GM21423 (cell line): ENCODE data around the gene CHORDC1.
A peak's percentile ranks its signal among the peaks of the same experiment; 100 is the strongest.
"Not testable (repeated sequence)": the region's sequence is repeated elsewhere in the genome, so short reads cannot be mapped to it uniquely, and the experiment has no call there.

Experiments used
- ATAC-seq: cut with Tn5 transposase; IDR thresholded peaks from one replicate; pipeline ENCODE4 v1.9.1; 2021; ENCODE audit warnings: mild to moderate bottlenecking, moderate library complexity; ENCODE audit not compliant: unreplicated experiment

Gene CHORDC1

GRCh38 chr11:90218606-90219005 lies 4.2 kb downstream of the CHORDC1 start:
- no peak for ATAC-seq

GRCh38 chr11:90216611-90217010 lies 6.2 kb downstream of the CHORDC1 start:
- ATAC-seq: no peak

- no peak for ATAC-seq
These were observed 9.5 kb downstream of the CHORDC1 start for GRCh38 chr11:90213322-90213721.

- ATAC-seq: no peak
These were observed 14.0 kb downstream of the CHORDC1 start for GRCh38 chr11:90208857-90209256.

GRCh38 chr11:90207992-90208391 lies 14.9 kb downstream of the CHORDC1 start:
- ATAC-seq: not testable (repeated sequence)

- peak; percentile 83 for ATAC-seq
These were observed 17.8 kb downstream of the CHORDC1 start for GRCh38 chr11:90204832-90205646.

- no peak for ATAC-seq
These were observed 18.4 kb downstream of the CHORDC1 start for GRCh38 chr11:90204407-90204806.

GRCh38 chr11:90202342-90202741 lies 20.5 kb downstream of the CHORDC1 start:
- no peak for ATAC-seq

GRCh38 chr11:90197377-90197776 lies 25.5 kb downstream of the CHORDC1 start:
- ATAC-seq: no peak

GRCh38 chr11:90192869-90193582 lies 29.8 kb downstream of the CHORDC1 start:
- no peak for ATAC-seq

GRCh38 chr11:90189011-90189410 lies 33.8 kb downstream of the CHORDC1 start:
- no peak for ATAC-seq

- ATAC-seq: no peak
These were observed 35.0 kb downstream of the CHORDC1 start for GRCh38 chr11:90187839-90188238.

- ATAC-seq: no peak
These were observed 42.9 kb downstream of the CHORDC1 start for GRCh38 chr11:90179923-90180322.

- no peak for ATAC-seq
These were observed 44.1 kb downstream of the CHORDC1 start for GRCh38 chr11:90178751-90179150.

GRCh38 chr11:90176069-90176468 lies 46.8 kb downstream of the CHORDC1 start:
- no peak for ATAC-seq

GRCh38 chr11:90171359-90171758 lies 51.5 kb downstream of the CHORDC1 start:
- ATAC-seq: no peak

- no peak for ATAC-seq
These were observed 54.3 kb downstream of the CHORDC1 start for GRCh38 chr11:90168571-90168970.

- not testable (repeated sequence) for ATAC-seq
These were observed 55.1 kb downstream of the CHORDC1 start for GRCh38 chr11:90167704-90168103.

GRCh38 chr11:90166982-90167573 lies 55.8 kb downstream of the CHORDC1 start:
- not testable (repeated sequence) for ATAC-seq
